Keratinocyte (primary cell): ENCODE measurements around the gene FHIT. TPM values are rescaled to one million over a fixed set of nuclear protein-coding genes. Genes with fewer than 3 reads are reported as not detected.

ENCODE experiments used
- DNase-seq: peaks from one replicate; pipeline ENCODE4 v3.0.0-alpha.2; 2011; ENCODE audit warnings: low read depth, missing footprints, low spot score
- FAIRE-seq: peaks from 2 replicates; lab custom pipeline; 2011; peaks lifted over from hg19 to GRCh38; lab: Jason Lieb, UNC
- H2AFZ ChIP-seq: 2 replicates; pipeline ENCODE4 v1.6.0; 2012; ENCODE audit warnings: low read length, control low read depth, inconsistent platforms; ENCODE audit not compliant: control insufficient read depth
- H3K27ac ChIP-seq: 2 replicates; pipeline ENCODE4 v1.5.1; 2011; ENCODE audit warnings: low read length; ENCODE audit not compliant: control insufficient read depth, insufficient read depth
- H3K27me3 ChIP-seq: 3 replicates; pipeline ENCODE4 v1.6.0; 2011; ENCODE audit warnings: low read length; ENCODE audit not compliant: control insufficient read depth, insufficient read depth; ENCODE audit errors: extremely low read depth
- H3K36me3 ChIP-seq, 2 experiments: 2 replicates in 1 of 2; 3 replicates in 1 of 2; pipeline ENCODE4 v1.5.1; 2011; ENCODE audit warnings: low read length in 2 of 2, mild to moderate bottlenecking in 1 of 2; ENCODE audit not compliant: control insufficient read depth in 2 of 2, insufficient read depth in 2 of 2; ENCODE audit errors: extremely low read depth in 1 of 2
- H3K4me1 ChIP-seq: 3 replicates; pipeline ENCODE4 v1.5.1; 2011; ENCODE audit warnings: low read length; ENCODE audit not compliant: control insufficient read depth, insufficient read depth; ENCODE audit errors: extremely low read depth
- H3K4me2 ChIP-seq: 3 replicates; pipeline ENCODE4 v1.6.0; 2011; ENCODE audit warnings: low read depth, low read length; ENCODE audit not compliant: control insufficient read depth, insufficient read depth; ENCODE audit errors: extremely low read depth
- H3K4me3 ChIP-seq, 3 experiments: fragments of 200-600 bp in 1 of 3; sonication (generic) in 1 of 3; 2 replicates in 2 of 3; 3 replicates in 1 of 3; pipeline ENCODE4 v1.5.1; 2011 to 2016; ENCODE audit warnings: low read length in 3 of 3, mild to moderate bottlenecking in 3 of 3, control low read depth in 2 of 3, inconsistent platforms in 1 of 3, low read depth in 1 of 3, mixed read lengths in 1 of 3, mixed run types in 1 of 3, moderate library complexity in 1 of 3; ENCODE audit not compliant: control insufficient read depth in 2 of 3, insufficient read depth in 2 of 3; ENCODE audit errors: extremely low read depth in 1 of 3
- H3K79me2 ChIP-seq: 2 replicates; pipeline ENCODE4 v1.6.0; 2012; ENCODE audit warnings: low read length; ENCODE audit not compliant: control insufficient read depth, insufficient read depth
- H3K9ac ChIP-seq: 3 replicates; pipeline ENCODE4 v1.6.0; 2011; ENCODE audit warnings: low read length; ENCODE audit not compliant: control insufficient read depth, insufficient read depth; ENCODE audit errors: extremely low read depth
- H3K9me1 ChIP-seq: 3 replicates; pipeline ENCODE4 v1.6.0; 2011; ENCODE audit warnings: low read length; ENCODE audit not compliant: control insufficient read depth, insufficient read depth; ENCODE audit errors: extremely low read depth
- H3K9me3 ChIP-seq: 2 replicates; pipeline ENCODE4 v1.5.1; 2012; ENCODE audit warnings: low read depth, low read length; ENCODE audit not compliant: control insufficient read depth
- H4K20me1 ChIP-seq: 3 replicates; pipeline ENCODE4 v1.6.0; 2011; ENCODE audit warnings: low read length; ENCODE audit not compliant: control insufficient read depth, insufficient read depth; ENCODE audit errors: extremely low read depth
- CTCF ChIP-seq, 3 experiments: IDR thresholded peaks in 1 of 3; conservative IDR thresholded peaks in 1 of 3; optimal IDR thresholded peaks in 1 of 3; 2 replicates in 2 of 3; 3 replicates in 1 of 3; pipeline versions ENCODE3 to v1.5.1; 2011; ENCODE audit warnings: low read length in 3 of 3, mild to moderate bottlenecking in 3 of 3, moderate library complexity in 2 of 3, control low read depth in 1 of 3, inconsistent platforms in 1 of 3; ENCODE audit not compliant: insufficient read depth in 2 of 3; ENCODE audit errors: extremely low read depth in 1 of 3
- EZH2 ChIP-seq: IDR thresholded peaks from one replicate; pipeline ENCODE4 v1.6.1; 2012; ENCODE audit warnings: inconsistent platforms, mild to moderate bottlenecking, low read length, moderate library complexity
- dilution Hi-C: fragments of 300-500 bp; cut with MboI; formaldehyde crosslinking; loops from one replicate; pipeline ENCODE4 v1.7.0; 2020; ENCODE audit warnings: low sequenced_read_pairs; ENCODE audit not compliant: extremely low pct_ligation_motif_present
- polyA plus RNA-seq, 5 experiments: library from polyadenylated mRNA; depleted of rRNA in 3 of 5; stranded (reverse) in 3 of 5; stranded (forward) in 1 of 5; unstranded in 1 of 5; fragments of >200 nt; gene quantifications; 1 replicate in 1 of 5; 2 replicates in 3 of 5; 3 replicates in 1 of 5; pipeline versions ENCODE4 v1.2.1 to v1.2.3, GENCODE V29; 2011 to 2012; ENCODE audit warnings: missing spikeins in 2 of 5, low read depth in 1 of 5, low replicate concordance in 1 of 5

The FHIT gene
- polyA plus RNA-seq, 1 donor (not counting 4 experiments of a cell fraction or from before 2014, with no cell fraction given) = 2.2 TPM

GRCh38 chr3:60998858-60999257 is 252.4 kb downstream of the FHIT start:
- Histone ChIP-seq H3K9ac (no peak overlapping the region), H3K36me3 (no peaks in the 10 kb centered on the region), H3K4me3 (no peak overlapping the region), H2AFZ (no peak overlapping the region), H3K9me3 (no peaks in the 10 kb centered on the region), H3K79me2 (no peaks in the 10 kb centered on the region), H3K27me3 (no peaks in the 10 kb centered on the region), H3K27ac (no peak overlapping the region), H3K9me1 (no peaks in the 10 kb centered on the region), H3K4me1 (no peaks in the 10 kb centered on the region), H4K20me1 (no peaks in the 10 kb centered on the region), H3K4me2 (no peak overlapping the region)
- dilution Hi-C loops = no loop called here
- FAIRE-seq (no peak), DNase-seq (no peak)
- TF ChIP-seq EZH2 = no peak
- TF ChIP-seq CTCF (optimal IDR thresholded peaks at IDR 0.05 in 1 of 3, IDR thresholded peaks at IDR 0.05 in 1 of 3, conservative IDR thresholded peaks at IDR 0.05 in 1 of 3; ENCODE audit: extremely low read depth in 1 of 3, insufficient read depth in 2 of 3, low read length in 3 of 3) = no peak

GRCh38 chr3:60992395-60992794 is 258.9 kb downstream of the FHIT start:
- H3K4me2 ChIP-seq = no peak overlapping the region
- H3K27ac ChIP-seq = no peak overlapping the region
- no peak overlapping the region for H2AFZ ChIP-seq
- DNase-seq = no peak
- no peaks in the 10 kb centered on the region for H3K9me1 ChIP-seq
- peaks cover 5% of the 10 kb centered on the region for H3K9me3 ChIP-seq
- no peaks in the 10 kb centered on the region for H3K79me2 ChIP-seq
- no peaks in the 10 kb centered on the region for H3K4me1 ChIP-seq
- no peak overlapping the region for H3K4me3 ChIP-seq
- FAIRE-seq = no peak
- dilution Hi-C loops = no loop called here
- H3K9ac ChIP-seq = no peak overlapping the region
- H4K20me1 ChIP-seq = no peaks in the 10 kb centered on the region
- no peaks in the 10 kb centered on the region for H3K27me3 ChIP-seq
- TF ChIP-seq CTCF (optimal IDR thresholded peaks at IDR 0.05 in 1 of 3, IDR thresholded peaks at IDR 0.05 in 1 of 3, conservative IDR thresholded peaks at IDR 0.05 in 1 of 3; ENCODE audit: extremely low read depth in 1 of 3, insufficient read depth in 2 of 3, low read length in 3 of 3) = no peak
- no peaks in the 10 kb centered on the region for H3K36me3 ChIP-seq
